HG02943 (cell line): ENCODE data around the gene GATA1.

Experiments
- ATAC-seq: cut with Tn5 transposase; IDR thresholded peaks from one replicate; pipeline ENCODE4 v1.9.1; 2021; ENCODE audit warnings: mild to moderate bottlenecking, low read depth, moderate library complexity; ENCODE audit not compliant: unreplicated experiment

GATA1 gene

DNA sequence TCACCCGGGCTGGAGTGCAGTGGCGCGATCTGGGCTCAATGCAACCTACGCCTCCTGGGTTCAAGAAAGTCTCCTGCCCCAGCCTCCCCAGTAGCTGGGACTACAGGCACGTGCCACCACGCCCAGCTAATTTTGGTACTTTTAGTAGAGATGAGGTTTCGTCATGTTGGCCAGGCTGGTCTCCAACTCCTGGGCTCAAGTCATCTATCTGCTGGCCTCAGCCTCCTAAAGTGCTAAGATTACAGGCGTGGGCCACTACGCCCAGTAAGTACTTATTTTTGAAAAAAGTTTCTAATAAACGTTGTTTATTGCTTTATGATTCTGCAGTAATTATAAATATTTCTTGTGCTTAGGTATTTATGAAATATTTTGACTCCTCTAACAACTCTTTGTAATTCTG is 53.3 kb downstream of the GATA1 start:
- no peak for ATAC-seq
